HG03196 (cell line): ENCODE measurements around the gene GSK3A.

ENCODE experiments used
- ATAC-seq: cut with Tn5 transposase; IDR thresholded peaks from one replicate; pipeline ENCODE4 v1.9.1; 2021; ENCODE audit not compliant: unreplicated experiment

The GSK3A gene

DNA sequence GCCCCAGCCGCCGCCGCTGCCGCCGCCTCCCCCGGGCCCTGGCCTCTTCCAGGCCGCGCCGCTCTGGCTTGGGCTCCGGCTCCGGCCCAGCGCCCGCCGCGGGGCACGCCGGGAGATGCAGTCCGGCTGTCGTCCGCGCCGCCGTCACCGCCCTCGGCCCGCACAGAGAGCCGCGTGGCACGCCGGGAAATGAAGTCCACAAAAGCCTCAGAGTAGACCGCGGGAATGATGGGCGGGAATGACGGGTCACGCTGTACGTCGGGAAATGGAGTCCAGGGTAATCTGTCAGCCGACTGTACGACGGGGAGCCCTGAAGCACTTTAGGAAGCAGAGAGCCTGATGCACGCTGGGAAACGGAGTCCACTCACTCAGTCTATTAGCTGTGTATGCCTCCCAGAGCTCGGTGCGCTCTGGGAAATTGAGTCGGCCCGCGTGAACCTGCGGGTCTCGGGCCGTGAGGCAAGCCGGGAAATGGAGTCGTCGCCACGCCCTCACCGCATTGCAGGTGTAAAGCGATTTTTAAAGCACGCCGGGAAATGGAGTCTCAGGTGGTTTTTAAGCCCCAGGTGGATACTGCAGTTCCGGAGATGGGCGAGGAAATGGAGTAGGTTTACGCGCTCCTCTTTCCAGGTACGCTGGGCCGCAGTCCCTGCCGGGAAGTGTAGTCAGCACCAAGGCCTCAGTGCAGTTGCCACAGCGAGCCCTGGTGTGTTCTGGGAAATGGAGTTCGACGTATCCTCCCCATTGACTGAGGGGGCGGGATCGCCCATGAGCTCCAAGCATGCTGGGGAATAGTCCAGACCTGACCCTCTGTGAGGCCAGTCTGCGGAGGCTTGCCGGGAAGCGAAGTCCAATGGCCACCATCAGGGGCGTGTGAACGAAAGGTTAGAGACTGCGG, at the start of gene GSK3A:
TSS of gene GSK3A (minus strand) at position 91 of the 898 bp plus-strand sequence. CDS start 137 bp downstream, outside the sequence.
- ATAC-seq, result peak; percentile 65

DNA sequence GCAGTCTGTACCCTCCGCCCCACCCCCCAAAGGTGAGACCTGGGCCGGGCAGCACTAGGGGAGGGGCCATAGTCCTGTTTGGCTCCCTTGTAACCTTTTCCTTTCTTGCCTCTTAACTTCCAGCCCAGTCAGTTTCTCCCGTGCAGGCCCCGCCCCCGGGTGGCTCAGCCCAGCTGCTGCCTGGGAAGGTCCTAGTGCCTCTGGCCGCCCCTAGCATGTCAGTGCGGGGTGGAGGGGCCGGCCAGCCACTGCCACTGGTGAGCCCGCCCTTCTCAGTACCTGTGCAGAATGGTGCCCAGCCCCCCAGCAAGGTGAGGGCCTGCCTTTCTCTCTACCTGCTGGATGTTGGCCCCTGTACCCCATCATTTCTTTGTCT, 49.0 kb upstream of the GSK3A start:
- no peak for ATAC-seq

- no peak for ATAC-seq
Observed at GRCh38 chr19:42290523-42291434, 48.4 kb upstream of the GSK3A start.

- ATAC-seq, result no peak
Observed at GRCh38 chr19:42290136-42290522, 47.7 kb upstream of the GSK3A start.

DNA sequence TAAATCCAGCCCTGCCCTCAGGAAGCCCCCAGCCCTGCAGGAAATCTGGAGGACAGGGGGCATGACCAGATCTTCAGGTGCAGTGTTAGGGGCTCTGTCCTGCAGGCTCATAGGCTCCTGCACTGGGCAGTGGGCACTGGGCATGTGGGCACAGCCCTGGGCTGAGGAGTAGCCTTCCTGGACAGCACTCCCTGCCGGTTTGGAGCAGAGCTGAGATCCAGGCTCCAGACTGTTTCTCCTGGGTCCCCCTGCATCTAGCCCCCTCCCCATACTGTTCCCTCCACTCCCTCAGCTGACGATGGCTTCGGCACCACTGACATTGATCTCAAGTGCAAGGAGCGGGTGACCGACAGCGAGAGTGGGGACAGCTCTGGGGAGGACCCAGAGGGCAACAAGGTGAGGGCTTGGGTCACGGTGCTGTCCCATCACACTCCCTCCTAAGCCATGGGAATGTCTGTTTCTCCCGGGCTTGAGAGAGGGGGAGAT, 47.2 kb upstream of the GSK3A start:
- ATAC-seq, result no peak

DNA sequence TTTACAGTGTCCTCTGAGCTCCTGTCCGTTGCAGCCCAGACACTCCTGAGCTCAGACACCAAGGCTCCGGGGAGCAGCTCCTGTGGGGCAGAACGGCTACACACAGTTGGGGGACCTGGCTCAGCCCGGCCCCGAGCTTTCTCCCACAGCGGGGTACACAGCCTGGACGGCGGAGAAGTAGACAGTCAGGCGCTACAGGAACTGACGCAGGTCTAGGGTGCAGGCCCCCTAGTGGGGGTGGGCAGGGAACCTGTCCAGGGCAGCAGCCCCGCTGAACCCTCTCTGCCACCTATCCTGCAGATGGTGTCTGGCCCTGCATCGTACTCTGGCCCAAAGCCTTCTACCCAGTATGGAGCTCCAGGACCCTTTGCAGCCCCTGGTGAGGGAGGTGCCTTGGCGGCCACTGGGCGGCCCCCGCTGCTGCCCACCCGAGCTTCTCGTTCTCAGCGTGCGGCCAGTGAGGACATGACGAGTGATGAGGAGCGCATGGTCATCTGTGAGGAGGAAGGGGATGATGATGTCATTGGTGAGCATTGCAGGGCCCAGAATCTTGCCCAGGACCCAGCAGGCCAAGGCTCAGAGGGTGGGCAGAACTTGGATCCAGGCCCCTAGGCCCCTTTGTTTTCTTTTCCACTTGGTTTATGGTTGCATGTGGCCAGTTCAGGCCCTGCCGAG, 46.6 kb upstream of the GSK3A start:
- no peak for ATAC-seq

DNA sequence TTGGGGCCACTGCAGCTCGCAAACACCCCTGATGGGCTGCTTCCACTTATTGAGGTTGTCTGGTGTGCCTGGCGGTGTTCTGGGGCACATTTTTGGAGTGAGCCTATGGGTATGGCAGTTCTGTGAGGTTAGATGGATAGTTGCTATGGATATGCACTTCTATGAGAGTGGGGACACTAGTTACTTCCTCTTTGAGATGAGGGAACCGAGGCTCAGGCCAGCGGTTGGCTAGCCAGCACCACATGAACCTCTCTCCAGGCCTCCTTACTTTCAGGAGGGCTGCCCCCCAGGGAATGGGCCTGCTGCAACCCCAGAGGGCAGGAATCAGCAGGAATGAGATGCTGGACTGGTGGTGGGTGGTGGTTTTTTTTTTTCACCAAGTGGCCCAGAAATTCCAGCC, 46.0 kb upstream of the GSK3A start:
- no peak for ATAC-seq

- no peak for ATAC-seq
Observed at GRCh38 chr19:42287827-42288107, 45.4 kb upstream of the GSK3A start.

GRCh38 chr19:42287017-42287826, 44.8 kb upstream of the GSK3A start:
- no peak for ATAC-seq

DNA sequence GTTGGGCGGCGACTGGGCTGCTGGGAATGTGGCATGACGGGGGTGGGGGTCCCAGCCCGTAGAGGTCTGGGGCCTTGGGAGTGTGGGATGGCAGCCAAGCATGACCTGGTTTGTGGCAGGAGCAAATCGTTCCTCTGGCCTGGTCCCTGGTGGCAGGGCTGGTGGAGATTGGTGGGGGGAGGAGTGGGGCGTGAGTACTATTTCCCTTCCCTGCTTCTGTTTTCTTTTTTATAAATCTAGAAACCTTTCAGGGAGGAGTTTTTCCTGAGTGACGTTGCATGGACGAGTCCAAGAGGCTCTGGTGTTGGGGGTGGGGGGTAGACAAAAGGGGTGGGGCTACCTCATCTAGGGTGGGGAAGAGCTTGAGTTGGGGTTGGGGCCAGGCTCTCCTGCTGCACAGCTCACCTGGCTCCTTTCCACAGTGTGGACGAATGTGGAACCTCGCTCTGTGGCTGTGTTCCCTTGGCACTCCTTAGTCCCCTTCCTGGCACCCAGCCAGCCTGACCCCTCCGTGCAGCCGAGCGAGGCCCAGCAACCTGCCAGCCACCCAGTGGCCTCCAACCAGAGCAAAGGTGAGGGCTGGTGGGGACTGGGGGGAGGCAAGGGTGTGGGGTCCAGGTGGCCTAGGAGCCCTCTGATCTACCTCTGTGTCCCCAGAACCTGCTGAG, 44.1 kb upstream of the GSK3A start:
- ATAC-seq, result no peak

DNA sequence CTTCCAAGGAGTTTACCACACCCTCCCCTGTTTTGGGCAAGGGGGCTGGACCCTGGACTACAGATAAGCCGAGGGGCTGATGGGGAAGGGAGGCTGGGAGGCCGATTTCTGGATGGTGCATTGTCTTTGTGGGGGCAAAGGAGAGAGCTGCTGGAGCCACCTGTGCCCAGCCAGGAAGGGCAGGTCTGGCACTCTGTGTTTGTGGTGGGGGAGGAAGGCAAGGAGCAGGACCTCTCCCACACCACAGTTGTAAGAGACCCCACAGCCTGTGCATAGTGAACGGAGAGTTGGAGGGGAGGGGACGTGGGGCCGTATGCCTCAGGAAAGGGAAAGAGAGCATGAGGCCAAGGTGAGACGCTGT, 43.6 kb upstream of the GSK3A start:
- no peak for ATAC-seq

- no peak for ATAC-seq
Observed at GRCh38 chr19:42285541-42285941, 43.1 kb upstream of the GSK3A start.

DNA sequence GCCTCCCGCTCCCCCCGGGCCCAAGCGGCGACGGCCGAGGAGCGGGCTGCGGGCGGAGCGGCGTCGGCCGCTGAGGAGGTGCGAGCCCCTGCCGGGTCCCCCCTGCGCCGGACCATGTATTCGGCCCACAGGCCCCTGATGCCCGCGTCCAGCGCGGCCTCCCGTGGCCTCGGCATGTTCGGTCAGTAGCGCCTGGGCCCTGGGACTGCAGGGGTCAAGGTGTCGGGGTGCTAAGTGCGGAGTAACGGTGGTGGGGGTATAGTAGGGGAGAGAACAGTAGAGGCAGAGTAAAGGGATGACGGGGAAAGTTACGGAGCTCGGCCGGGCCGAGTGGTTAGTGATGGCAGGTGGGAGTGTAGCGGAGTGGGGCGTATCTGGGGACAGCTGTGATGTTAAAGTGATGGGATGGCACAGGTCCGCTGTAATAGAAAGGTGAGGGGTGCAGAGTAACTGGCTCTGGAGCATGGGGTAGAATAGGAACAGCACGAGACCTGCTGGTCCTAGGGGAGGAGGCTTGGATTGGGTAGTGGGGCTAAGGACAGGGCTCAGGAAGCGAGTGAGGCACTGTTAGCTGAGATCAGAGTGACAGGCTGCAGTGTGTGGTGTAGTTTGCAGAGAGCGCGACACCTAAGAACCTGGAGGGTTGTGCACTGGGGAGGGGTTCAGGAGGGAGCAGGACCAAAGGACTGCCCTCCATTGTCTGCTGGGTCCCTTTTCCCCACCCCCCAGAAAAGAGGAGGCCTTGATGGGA, 42.4 kb upstream of the GSK3A start:
- no peak for ATAC-seq

DNA sequence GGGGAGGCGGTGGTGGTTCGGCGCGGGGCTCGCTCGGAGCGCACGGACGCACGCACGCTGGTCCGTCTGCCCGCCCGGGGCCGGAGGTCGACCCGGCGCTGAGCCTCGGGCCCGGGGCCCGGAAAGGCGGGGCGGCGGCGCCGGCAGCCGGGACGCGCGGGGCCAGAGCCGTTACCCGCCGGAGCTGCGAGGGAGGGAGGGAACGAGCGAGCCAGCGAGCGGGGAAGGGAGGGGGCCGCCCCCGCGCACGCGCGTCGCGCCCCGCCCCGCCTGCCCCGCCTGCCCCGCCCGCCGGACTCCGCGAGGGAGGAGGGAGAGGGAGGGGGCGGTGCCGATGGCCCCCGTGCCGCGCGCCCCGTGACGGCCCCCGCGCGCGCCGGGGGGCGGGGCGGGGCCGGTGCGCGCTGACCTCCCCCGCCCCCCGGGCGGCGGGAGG, 41.7 kb upstream of the GSK3A start:
- ATAC-seq, result peak; percentile 21

- ATAC-seq, result peak; percentile 44
Observed at GRCh38 chr19:42283188-42284065, 41.0 kb upstream of the GSK3A start.

DNA sequence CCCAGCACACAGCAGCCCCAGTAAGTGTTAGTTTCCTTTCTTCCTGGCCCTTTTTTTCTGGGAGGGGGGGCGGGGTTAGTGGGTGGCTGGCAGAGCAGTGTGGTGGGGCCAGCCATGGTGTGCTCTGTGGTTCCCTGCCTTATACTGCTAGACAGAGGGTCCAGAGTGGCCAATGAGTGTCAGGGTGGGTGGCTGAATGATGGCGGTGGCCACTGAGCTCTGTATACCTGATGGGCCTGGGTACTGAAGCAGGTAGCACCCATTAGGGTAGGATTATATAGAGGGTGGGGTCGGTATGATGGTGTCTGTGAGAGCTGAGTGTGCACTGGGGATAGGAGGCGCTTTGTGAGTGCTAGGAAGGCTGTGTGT, 40.4 kb upstream of the GSK3A start:
- ATAC-seq, result no peak

- ATAC-seq, result no peak
Observed at GRCh38 chr19:42281827-42282762, 39.7 kb upstream of the GSK3A start.
